ENCODE results near the gene SDR42E2.
"Not testable (repeated sequence)": the region's sequence is repeated elsewhere in the genome, so short reads cannot be mapped to it uniquely, and the experiment has no call there.

SDR42E2 gene

DNA sequence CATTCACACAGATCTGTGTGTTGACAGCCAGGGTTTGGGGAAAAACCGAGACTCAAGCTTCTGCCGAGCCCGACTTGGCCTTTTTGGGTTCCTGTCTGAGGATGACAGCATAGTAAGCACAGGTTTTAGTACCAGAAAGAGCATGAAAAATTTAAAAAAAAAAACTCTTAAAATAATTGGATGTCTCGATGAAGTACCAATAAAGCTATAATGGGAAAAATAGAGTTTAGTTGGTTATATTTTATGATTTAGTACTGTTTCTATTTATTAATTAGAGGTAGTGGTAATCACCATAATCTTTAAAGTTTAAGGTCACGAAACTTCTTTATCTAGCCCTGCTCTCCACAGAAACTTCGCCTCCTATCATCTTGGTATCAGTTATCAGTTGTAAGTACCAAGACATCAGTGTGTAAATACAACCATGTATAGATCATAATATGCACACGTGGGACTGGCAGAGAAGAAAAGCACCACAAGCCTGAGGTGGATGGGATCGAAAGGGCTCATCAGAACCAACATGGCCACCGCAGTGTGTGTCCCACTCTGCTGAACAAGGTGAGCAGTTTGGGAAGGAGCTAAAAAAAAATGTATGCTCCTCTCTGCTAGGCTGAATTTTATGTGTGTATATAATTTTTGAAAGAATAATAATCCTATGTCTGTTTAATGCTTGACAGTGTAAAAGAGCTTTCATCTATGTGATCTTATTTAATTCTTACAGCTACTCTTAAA, 29.4 kb downstream of the SDR42E2 start:
- peak; percentile 39 for DNase-seq

DNA sequence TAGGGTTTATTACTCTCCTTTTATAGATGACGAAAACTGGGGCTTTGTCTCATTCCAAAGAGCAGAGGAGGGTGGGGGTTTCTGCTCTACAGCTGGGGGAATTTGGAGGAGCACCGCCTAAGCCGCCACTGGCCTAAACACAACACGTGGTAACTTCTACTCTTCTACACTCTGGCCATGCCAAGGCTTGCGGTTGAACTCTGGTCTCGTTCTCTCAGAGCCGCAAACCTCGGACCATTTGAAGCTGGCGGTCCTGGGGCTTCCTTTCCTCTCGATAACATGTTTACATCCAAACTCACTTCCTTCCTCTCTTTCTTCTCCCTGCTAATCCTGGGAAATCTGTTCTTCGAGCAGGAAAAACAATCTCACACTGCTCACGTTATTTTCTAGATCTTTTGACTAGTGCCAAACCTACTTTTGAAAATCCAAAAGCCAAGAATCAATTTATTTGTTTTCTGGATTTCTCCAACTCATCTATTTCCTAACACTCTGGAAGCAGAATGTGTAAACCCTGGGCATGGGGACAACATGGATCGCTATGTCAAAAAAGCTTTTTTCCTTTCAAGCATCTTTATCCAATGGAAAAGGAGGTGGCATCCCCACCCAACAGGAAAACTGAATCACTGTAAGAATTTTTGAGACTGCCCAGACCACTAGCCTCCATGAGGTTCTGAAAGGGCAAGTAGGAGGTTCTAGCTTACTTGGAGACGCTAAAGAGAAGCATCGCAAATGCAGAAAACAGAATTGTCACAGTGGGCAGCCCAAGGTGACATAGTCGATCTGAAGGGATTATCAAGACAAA, 30.2 kb downstream of the SDR42E2 start:
- DNase-seq = peak; percentile 48

DNA sequence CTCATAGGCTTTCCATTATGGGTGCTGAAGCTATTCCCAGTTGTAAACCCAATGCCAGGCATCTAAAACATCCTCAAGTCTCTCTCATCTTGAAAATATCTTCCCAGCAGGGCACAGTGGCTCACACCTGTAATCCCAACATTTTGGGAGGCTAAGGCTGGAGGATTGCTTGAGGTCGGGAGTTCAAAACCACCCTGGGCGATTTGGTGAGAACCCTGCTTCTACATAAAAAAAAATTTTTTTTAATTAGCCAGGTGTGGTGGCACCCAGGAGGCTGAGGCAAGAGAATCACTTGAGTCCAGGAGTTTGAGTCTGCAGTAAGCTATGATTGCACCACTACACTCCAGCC, 30.7 kb downstream of the SDR42E2 start:
- DNase-seq = no peak

DNA sequence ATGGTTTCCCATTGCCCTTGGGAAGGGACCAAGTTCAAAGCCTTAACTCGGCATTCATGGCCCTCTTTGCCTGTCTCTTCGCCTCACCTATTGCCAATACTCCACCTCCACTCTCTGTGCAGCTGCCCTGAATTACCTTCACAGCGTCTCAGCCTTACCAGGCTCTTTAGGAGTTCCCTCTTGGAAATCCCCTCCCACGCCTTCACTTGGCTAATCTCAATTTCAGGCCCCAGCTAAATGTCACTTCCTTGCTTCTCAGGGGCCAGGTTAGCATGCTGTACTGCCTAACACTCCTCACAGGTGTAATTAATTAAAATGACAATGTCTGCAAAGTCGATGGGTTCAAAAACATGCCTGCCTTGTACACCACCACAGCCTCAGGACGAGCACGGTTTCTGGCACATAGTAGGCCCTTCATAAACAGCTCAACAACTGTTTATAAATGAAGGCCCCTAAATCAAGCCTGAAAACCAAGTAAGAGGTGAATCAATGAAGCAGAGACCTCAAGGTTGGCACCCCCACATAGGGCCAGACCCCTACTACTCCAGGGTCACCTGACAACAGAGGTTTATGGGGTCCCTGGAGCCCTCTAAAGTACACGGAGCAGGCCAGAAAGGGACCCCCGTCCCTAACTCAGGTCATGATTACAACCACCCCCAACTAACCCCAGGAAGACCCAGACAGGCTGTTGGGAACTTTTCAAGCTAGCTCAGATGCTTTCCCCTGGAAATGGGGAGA, 32.6 kb downstream of the SDR42E2 start:
- no peak for DNase-seq

DNA sequence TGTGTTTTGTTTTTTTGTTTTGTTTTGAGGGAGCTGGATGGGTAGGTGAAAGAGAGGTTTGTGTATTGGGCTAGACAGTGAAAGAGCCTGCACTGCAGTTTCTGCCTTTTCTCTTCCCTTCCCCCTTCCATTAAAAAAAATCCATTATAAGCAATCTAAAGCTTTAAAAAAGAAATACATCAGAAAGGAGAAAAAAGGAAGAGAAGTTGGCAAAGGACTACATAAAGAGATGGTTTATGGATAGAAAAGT, 33.1 kb downstream of the SDR42E2 start:
- no peak for DNase-seq

DNA sequence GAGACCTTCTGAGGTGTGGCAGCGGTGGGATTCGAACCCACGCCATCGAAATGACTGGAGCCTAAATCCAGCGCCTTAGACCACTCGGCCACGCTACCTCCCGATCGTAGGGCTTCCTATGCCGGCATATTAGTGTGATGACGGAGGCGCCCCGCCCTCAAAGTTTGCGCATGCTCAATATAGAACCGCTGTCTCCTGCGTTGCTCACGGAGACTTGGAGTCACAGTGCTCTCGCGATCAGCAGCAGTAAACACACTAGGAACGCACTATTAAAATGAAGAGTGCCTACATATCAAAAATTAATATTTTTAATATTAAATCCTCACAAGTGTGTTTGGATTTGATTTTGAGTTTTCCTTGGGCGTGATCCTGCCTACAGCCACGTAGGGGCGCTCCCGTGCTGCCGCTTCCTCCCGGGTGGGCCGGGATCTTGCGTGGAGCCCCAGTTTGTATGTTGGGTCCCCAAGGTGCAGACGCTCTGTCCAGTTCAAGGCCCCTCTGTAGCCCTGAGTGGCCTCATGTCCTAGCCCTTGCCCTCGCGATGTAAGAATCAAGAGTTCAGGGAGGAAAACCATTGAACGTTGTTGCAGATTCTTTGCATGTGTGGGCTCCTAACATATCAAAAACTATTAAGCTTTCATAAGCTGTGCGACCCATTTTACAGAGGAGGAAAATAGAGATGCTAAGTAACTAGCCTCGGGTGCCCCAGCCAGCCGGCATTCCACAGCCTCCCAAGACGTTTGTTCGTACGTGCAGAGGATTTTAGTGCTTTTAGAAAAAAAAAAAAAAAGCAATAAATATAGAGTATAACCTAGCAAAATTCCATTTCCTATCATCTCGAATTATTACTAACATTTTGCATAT, 33.6 kb downstream of the SDR42E2 start:
- peak; percentile 94 for DNase-seq

DNA sequence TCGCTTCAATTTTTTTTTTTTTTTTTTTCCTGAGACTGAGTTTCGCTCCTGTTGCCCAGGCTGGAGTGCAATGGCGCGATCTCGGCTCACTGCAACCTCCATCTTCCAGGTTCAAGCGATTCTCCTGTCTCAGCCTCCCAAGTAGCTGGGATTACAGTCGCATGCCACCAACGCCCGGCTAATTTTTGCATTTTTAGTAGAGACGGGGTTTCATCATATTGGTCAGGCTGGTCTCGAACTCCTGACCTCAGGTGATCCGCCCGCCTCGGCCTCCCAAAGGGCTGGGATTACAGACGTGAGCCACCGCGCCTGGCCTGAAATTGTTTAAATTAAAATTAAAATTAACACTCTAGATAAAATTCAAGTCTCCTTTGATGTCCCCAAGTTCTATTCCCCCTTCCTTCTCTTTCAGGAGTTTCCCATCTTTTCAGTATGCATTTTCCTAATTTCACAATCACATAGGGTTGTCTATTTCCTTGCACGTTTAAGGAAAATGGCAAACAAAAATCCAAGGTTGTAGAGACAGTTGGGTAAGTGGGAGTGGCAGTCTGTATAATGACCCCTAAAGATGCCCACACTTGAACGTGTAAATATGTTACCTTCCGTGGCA, 34.4 kb downstream of the SDR42E2 start:
- not testable (repeated sequence) for DNase-seq

DNA sequence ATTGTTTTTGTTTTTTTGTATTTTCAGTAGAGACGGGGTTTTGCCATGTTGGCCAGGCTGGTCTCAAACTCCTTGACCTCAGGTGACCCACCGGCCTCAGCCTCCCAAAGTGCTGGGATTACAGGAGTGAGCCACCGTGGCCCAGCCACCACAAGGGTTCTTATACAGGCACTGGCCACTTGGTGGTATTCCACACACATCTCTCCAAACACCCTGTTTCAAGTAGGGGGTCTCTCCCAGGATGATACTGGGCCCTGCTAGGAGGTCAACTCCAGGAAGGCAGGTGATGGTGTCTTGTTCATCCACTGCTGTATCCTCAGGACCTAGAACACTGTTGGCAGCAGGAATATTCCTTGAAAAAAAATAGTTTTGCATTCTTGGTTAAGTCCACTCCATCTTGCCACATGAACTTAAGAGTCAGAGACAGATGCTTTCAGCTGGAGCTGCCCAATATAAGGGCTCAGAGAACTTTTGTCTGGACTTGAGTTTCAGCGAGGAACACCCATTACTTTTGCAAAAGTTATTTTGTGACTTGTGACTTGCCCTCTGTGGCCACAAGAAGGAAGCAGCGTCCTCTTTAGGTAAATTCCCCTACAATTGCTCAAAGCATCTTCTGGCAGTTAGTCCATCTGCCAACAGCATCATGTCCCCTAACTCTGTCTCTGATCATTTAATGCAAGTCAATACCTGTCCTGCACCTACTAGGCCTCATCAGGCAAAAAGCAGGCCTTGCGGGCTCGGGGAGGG, 36.4 kb downstream of the SDR42E2 start:
- no peak for DNase-seq

DNA sequence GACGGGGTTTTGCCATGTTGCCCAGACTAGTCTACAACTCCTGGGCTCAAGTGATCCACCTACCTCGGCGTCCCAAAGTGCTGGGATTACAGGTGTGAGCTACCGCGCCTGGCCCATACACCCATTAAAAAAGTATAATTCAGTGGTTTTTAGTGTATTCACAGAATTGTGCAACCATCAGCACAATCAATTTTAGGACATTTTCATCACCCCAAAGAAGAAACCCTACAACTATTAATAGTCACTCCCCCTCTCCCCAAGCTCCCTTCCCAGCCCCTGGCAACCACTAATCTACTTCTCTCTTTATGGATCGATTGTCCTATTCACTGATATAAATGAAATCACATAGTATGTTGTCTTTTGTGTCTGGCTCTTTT, 39.9 kb downstream of the SDR42E2 start:
- no peak for DNase-seq

DNA sequence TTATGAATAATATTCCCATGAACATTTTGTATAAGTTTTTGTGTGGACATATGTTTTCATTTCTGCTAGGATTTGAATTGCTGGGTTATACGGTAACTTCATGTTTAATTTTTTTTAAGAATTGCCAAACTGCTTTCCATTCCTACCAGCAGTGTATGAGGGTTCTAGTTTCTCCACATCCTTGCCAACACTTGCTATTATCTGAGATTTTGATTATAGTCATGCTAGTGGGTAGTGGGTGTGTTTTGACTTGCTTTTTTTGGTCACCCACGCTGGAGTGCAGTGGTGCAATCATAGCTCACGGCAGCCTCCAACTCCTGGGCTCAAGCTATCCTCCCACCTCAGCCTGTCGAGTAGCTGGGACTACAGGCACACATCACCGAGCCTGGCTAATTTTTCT, 40.8 kb downstream of the SDR42E2 start:
- no peak for DNase-seq

DNA sequence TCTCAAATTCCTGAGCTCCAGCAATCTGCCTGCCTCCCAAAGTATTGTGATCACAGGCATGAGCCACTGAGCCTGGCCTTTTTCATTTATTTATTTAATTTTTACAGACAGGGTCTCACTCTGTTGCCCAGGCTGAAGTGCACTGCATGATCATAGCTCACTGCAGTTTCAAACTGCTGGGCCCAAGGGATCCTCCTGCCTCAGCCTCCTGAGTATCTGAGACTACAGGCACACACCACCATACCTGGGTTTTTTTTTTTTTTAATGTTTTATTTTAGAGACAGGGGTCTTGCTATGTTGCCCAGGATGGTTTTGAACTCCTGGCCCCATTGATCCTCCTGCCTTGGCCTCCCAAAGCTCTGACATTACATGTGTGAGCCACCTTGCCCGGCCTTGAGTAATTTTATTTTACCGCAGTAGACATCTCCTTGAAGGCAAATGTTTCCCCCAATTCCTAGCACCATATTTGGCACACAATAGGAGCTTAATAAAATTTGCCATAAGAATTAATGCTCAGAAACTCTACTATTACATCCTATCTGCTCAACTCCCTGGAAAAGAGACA, 41.9 kb downstream of the SDR42E2 start:
- DNase-seq = no peak

DNA sequence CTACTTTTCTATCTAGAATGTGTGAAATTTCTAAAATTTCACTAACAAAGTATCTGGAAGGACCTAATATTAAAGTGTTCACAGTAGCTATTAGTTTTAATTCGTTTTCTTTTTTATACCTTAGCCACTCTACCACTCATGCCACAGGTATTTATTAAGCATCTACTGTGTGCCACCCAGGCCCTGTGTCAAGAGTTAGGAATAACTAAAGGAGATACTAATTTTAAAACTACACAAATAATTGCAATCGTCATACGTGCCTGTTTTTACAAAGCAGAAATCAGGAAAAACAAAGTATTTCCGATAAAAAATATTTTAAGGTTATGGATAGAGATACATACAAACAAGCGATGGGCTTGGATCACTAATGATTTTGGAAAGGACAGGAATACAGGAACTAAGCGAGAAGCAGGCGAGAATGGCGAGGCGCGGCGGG, 43.3 kb downstream of the SDR42E2 start:
- DNase-seq = no peak

DNA sequence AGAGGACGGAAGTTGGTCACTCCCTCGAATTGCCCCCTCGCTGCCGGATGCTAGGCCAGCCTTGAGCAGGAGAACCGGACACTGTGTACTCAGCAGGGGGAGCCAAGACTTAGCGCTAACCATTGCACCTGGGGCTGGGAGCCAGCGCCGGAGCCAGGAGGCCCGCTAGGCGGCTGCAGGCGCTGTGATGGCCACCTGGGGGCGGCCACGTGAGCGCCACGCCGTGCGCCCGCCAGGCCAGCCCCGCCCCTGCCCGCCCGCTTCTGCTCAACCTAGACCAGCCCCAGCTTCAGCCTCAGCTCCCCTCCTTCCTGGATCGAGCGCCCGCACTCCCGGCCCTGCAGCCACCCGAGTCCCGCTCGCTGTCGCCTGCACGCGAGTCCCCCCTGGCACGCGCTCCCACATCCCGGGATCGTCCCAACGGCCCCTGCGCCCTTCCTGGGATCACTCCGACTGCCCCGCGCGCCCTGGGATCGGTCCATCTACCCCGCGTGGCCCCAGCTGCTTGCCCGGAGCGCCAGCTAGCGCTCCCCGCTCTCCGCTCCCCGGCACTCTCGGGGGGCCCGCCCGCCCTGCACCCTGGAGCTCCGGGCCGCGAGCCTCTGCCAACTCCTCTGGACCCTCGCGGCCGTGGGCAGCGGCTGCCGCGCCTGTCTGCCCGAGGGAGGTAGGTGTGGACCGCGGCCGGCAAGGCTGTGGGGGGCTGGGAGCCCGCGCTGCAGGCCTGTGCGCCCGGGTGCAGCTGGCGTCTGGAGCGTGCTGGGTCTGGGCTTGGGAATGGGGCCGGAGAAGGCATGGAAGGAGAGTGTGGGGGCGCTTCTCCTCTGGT, 43.9 kb downstream of the SDR42E2 start, which contains the start of gene EEF2K:
Gene EEF2K (plus strand): TSS at position 266 of the 829 bp plus-strand sequence. CDS start 19,452 bp downstream, outside the sequence.
- DNase-seq = peak; percentile 94

DNA sequence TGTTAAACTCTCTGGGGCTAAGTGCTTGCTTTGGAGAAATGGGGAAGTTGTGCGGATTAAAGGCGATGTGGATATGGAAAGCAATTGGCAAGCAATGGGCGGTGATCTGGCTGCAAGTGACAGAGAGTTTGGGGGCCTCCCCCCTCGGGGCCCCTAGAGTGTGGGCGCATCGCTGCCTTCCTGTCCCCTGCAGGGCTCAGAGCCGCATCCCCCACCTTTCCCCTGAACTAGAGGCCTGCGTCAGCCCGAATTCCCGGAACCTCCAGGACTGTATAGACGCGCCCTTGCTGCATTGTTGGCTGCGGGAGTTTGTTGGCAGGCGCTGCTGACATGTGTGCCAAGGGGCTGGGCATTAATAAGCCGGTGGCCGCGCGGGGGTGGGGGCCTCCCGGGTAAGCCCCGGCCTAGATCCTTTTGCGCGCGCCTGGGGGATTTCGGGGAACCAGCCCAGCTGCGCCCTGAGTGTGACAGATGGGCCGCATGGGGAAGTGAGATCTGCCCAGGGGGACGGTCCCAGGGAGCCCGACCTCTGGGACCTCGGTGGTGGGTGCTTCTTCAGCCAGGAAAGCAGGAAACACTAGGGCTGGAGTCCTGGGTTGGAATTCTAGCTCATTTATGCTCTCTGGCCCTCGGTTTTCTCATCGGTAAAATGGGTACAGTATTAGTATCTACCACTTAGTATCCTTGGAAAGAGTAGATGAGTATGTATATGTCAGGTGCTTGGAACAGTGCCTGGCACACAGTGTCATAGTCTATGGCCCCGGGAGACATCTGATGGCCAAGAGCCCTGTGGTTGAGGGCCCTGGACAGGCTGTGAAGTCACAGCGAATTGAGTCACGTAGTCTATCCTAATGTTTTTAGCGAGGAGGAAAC, 44.8 kb downstream of the SDR42E2 start:
- no peak for DNase-seq

DNA sequence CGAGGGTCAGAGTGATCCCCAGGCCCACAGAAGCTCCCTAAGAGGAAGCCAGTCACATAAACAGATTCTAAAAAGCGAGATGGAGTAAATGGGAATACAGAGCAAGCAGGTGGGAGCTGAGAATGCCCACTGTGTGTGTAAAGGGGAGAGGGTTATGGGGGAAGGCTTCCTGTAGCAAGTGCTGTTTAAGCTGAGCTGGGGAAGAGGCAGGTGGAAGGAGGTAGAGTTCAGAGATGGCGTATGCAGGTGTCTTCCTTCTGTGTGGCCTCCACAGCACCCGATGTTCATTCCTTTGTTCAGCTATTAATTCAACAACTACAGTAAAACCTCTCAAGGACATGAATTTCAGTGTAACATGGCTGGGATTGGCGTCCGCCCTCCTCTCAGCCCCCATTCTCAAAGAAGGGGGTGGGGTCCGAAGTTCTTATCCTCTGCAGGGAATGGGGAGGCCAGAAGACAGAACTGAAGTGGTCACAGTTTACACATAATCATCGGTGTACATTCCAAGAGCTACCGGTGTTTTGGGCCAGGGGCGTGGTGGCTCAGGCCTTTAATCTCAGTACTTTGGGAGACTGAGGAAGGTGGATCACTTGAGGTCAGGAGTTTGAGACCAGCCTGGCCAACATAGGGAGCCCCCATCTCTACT, 45.5 kb downstream of the SDR42E2 start:
- no peak for DNase-seq

DNA sequence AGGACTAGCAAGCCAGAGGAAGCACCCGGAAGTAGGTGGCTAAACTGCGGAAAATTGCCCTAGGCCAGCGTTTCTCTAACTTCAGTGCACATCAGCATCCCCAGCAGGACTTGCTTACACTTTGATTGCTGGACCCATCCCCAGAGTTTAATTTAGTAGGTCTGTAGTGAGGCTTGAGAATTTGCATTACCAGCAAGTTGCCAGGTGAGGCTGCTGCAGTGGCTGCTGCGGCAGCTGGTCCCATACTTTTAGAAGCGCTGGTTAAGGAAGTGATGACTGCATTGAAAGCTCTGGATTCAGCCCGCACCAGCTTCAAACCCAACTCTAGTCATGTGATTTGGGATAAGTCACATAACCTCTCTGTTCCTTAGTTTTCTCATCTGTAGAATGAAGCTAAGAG, 48.0 kb downstream of the SDR42E2 start:
- DNase-seq = no peak

DNA sequence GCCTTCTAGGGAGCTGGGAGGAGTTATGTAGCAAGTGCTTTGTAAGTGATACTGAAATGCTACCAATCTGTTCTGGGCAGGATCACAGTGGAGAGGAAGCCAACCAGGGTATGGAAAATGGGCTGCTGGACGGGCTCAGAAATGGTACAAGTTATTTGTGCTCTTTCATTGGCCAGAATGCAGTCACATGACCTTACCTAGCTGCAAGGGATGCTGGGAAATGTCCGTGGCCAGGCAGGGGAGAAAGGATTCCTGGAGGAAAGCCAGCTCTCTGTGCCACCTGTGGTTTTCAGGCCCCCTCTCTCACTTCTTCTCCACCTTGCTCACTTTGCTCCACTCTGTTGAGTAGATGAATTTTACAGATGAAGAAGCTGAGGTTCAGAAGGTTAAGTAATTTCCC, 48.5 kb downstream of the SDR42E2 start:
- no peak for DNase-seq

DNA sequence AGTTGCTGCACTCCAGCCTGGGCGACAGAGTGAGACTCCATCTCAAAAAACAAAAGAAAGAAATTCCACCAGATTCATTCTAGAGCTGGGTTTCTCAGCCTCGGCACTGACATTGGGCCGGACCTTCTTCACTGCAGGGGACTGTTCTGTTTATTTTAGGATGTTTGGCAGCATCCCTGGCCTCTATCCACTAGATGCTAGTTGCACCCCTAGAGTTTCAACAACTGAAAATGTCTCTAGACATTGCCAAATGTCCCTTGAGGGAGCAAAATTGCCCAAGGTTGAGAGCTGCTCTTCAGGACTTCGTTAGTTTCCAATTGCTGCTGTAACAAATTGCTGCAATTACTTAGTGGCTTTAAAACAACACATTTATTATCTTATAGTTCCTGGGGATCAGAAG, 50.9 kb downstream of the SDR42E2 start:
- no peak for DNase-seq
